GM12878 (cell line): ENCODE data around the gene A4GNT. TPM values are rescaled to one million over a fixed set of nuclear protein-coding genes. Genes with fewer than 3 reads are reported as not detected.
A peak's percentile ranks its signal among the peaks of the same experiment; 100 is the strongest.
"Not testable (repeated sequence)": the region's sequence is repeated elsewhere in the genome, so short reads cannot be mapped to it uniquely, and the experiment has no call there.

Experiments
- ATAC-seq: fragments of 200-7000 bp; cut with Tn5 transposase; 3 replicates; pipeline ENCODE4 v1.9.1; 2020; ENCODE audit warnings: mild to moderate bottlenecking, moderate library complexity
- BruUV-seq: library from RNA; stranded (reverse); fragments of 400-500 nt; replicated peaks from 2 replicates; lab custom pipeline; 2021; lab: Mats Ljungman, UMichigan
- CTCF ChIA-PET: fragments of 300-600 bp; sonication (Branson Sonifier 250); formaldehyde crosslinking; extraction: SDS; loops from one replicate; lab custom pipeline; 2021; ENCODE audit warnings: inconsistent platforms; lab: Yijun Ruan, JAX
- POLR2A ChIA-PET: fragments of 350-600 bp; formaldehyde crosslinking; extraction: SDS; loops from one replicate; lab custom pipeline; 2021; ENCODE audit warnings: inconsistent platforms; lab: Charles Lee
- RAD21 ChIA-PET: fragments of 300-600 bp; sonication (Branson Sonifier 250); formaldehyde crosslinking; loops from one replicate; lab custom pipeline; 2023; ENCODE audit warnings: antibody characterized with exemption; ENCODE audit not compliant: unreplicated experiment; lab: Charles Lee
- SMC1A ChIA-PET: fragments of 300-600 bp; sonication (Branson Sonifier 250); formaldehyde crosslinking; loops from one replicate; lab custom pipeline; 2023; ENCODE audit not compliant: unreplicated experiment, uncharacterized antibody; lab: Charles Lee
- DNase-seq: peaks from one replicate; pipeline ENCODE4 v3.0.0-alpha.2; 2011; ENCODE audit warnings: low read depth, low spot score
- FAIRE-seq: peaks from 3 replicates; lab custom pipeline; 2011; peaks lifted over from hg19 to GRCh38; lab: Jason Lieb, UNC
- H2AFZ ChIP-seq: 2 replicates; pipeline ENCODE4 v1.6.0; 2011; ENCODE audit warnings: low read depth, low read length, control low read depth; ENCODE audit not compliant: control insufficient read depth
- H3K27ac ChIP-seq: 2 replicates; pipeline ENCODE4 v1.5.1; 2011; ENCODE audit warnings: control low read depth; ENCODE audit not compliant: control insufficient read depth, insufficient read depth
- H3K27me3 ChIP-seq, 2 experiments: replicated peaks in 1 of 2; 2 replicates each; pipeline versions ENCODE4 v1.6.0 to v1.6.1; 2011; ENCODE audit warnings: low read length in 1 of 2; ENCODE audit not compliant: control insufficient read depth in 2 of 2, insufficient read depth in 2 of 2
- H3K36me3 ChIP-seq, 2 experiments: 2 replicates each; pipeline ENCODE4 v1.5.1; 2011; ENCODE audit warnings: low read length in 1 of 2; ENCODE audit not compliant: control insufficient read depth in 2 of 2, insufficient read depth in 2 of 2
- H3K4me1 ChIP-seq: 2 replicates; pipeline ENCODE4 v1.6.1; 2011; ENCODE audit warnings: mild to moderate bottlenecking, low read length, moderate library complexity, mixed read lengths; ENCODE audit not compliant: control insufficient read depth, insufficient read depth
- H3K4me2 ChIP-seq: 2 replicates; pipeline ENCODE4 v1.6.0; 2011; ENCODE audit warnings: control low read depth; ENCODE audit not compliant: control insufficient read depth, insufficient read depth
- H3K4me3 ChIP-seq: fragments of 200-600 bp; sonication (generic); 2 replicates; pipeline ENCODE4 v1.5.1; 2016
- H3K79me2 ChIP-seq: 2 replicates; pipeline ENCODE4 v1.6.0; 2011; ENCODE audit warnings: low read length; ENCODE audit not compliant: control insufficient read depth, insufficient read depth
- H3K9ac ChIP-seq: 2 replicates; pipeline ENCODE4 v1.8.0; 2011; ENCODE audit warnings: low read length, control low read depth, mixed read lengths; ENCODE audit not compliant: control insufficient read depth, insufficient read depth
- H3K9me3 ChIP-seq: replicated peaks from 3 replicates; pipeline ENCODE4 v1.5.1; 2011; ENCODE audit warnings: mild to moderate bottlenecking, low read length; ENCODE audit not compliant: control insufficient read depth, insufficient read depth
- H4K20me1 ChIP-seq: 2 replicates; pipeline ENCODE4 v1.6.0; 2011; ENCODE audit not compliant: control insufficient read depth, insufficient read depth
- FOXK2 ChIP-seq: fragments of 450-650 bp; IDR thresholded peaks from 2 replicates; pipeline ENCODE4 v1.6.1; 2017; ENCODE audit warnings: mild to moderate bottlenecking, moderate library complexity
- IRF4 ChIP-seq: IDR thresholded peaks from 2 replicates; pipeline ENCODE4 v1.6.1; 2011; ENCODE audit warnings: low read depth, low read length
- MTA2 ChIP-seq: fragments of 450-650 bp; IDR thresholded peaks from 2 replicates; pipeline ENCODE4 v1.6.1; 2016; ENCODE audit warnings: low read depth, mild to moderate bottlenecking, moderate library complexity
- NRF1 ChIP-seq: conservative IDR thresholded peaks from 2 replicates; pipeline ENCODE4 v1.6.1; 2011; ENCODE audit warnings: mild to moderate bottlenecking, low read depth, low read length, improper control_type of control experiment
- POU2F2 ChIP-seq: IDR thresholded peaks from 3 replicates; pipeline ENCODE4 v1.6.1; 2011; ENCODE audit warnings: low read depth, mild to moderate bottlenecking, low read length, borderline replicate concordance
- RAD51 ChIP-seq: fragments of 450-650 bp; IDR thresholded peaks from 2 replicates; pipeline ENCODE4 v1.6.1; 2016; ENCODE audit warnings: moderate library complexity, mild to moderate bottlenecking, inconsistent platforms
- RUNX3 ChIP-seq: IDR thresholded peaks from 2 replicates; pipeline ENCODE4 v1.6.1; 2012; ENCODE audit warnings: low read length, inconsistent platforms
- TCF3 ChIP-seq: IDR thresholded peaks from 2 replicates; pipeline ENCODE4 v1.6.1; 2012; ENCODE audit warnings: low read depth, mild to moderate bottlenecking, low read length, borderline replicate concordance; ENCODE audit not compliant: insufficient read depth
- ZSCAN29 ChIP-seq: fragments of 450-650 bp; IDR thresholded peaks from 2 replicates; pipeline ENCODE4 v1.6.1; 2017; ENCODE audit warnings: mild to moderate bottlenecking, moderate library complexity
- WGBS: methylation state at CpG from one replicate; pipeline ENCODE4 v1.1.6; 2016; ENCODE audit warnings: low lambda C conversion rate; ENCODE audit not compliant: insufficient replicate concordance, insufficient coverage; ENCODE audit errors: missing lambda C conversion rate; 5-methylcytosine and 5-hydroxymethylcytosine counted together
- in situ Hi-C: fragments of 300-500 bp; cut with MboI; formaldehyde crosslinking; loops from 9 replicates; pipeline ENCODE4 v1.14.3; 2018; ENCODE audit warnings: mixed read lengths
- intact Hi-C: fragments of 100-400 bp; cut with micrococcal nuclease; formaldehyde crosslinking; loops from one replicate; pipeline ENCODE4 v1.14.2; 2022; ENCODE audit not compliant: unreplicated experiment
- polyA plus RNA-seq, 11 experiments: library from polyadenylated mRNA; depleted of rRNA in 4 of 11; unstranded in 6 of 11; stranded (reverse) in 5 of 11; fragments of >200 nt; fragmentation: Nextera tagmentation in 4 of 11; fragmentation: Illumina TruSeq in 1 of 11; extraction: Ambion mirVana in 4 of 11; extraction: Trizol in 1 of 11; gene quantifications; 1 replicate in 1 of 11; 2 replicates in 10 of 11; pipeline versions ENCODE4 v1.2.1 to v1.2.3, GENCODE V29; 2011 to 2016; ENCODE audit warnings: inconsistent platforms in 2 of 11, missing spikeins in 2 of 11, low read depth in 1 of 11
- total RNA-seq, 4 experiments: library from RNA; depleted of rRNA in 3 of 4; stranded (reverse); fragments of >200 nt in 3 of 4; fragmentation: Illumina TruSeq in 1 of 4; extraction: Trizol in 1 of 4; gene quantifications; 2 replicates each; pipeline versions ENCODE4 v1.2.1 to v1.2.3, GENCODE V29; 2013 to 2021
- TF ChIP-seq, protein P1 (sequence below): fragments of 450-650 bp; IDR thresholded peaks from 2 replicates; pipeline ENCODE4 v1.6.1; 2018; ENCODE audit warnings: mild to moderate bottlenecking, low read depth, moderate library complexity; ENCODE audit not compliant: partially characterized antibody
- TF ChIP-seq, protein P2 (sequence below), 3 experiments: IDR thresholded peaks in 2 of 3; conservative IDR thresholded peaks in 1 of 3; 2 replicates each; pipeline ENCODE4 v1.5.1; 2011; ENCODE audit warnings: low read depth in 3 of 3, low read length in 3 of 3, mild to moderate bottlenecking in 3 of 3, control low read depth in 2 of 3, moderate library complexity in 2 of 3, inconsistent platforms in 1 of 3, mixed read lengths in 1 of 3; ENCODE audit not compliant: control insufficient read depth in 2 of 3, insufficient read depth in 1 of 3; ENCODE audit errors: extremely low read depth in 1 of 3

The A4GNT gene
- total and polyA plus RNA-seq, 10 of the 15 experiments (the other 5 are each of a cell fraction or from before 2014, with no cell fraction given) = not detected

GRCh38 chr3:138101351-138101940 lies 30.7 kb downstream of the A4GNT start:
- FAIRE-seq, intact Hi-C loops, H3K4me3 ChIP-seq: not testable (repeated sequence)

GRCh38 chr3:138099417-138099816 lies 32.8 kb downstream of the A4GNT start:
- Histone ChIP-seq H3K4me1 (no peaks in the 10 kb centered on the region), H3K9ac (no peak overlapping the region), H4K20me1 (no peaks in the 10 kb centered on the region), H3K27me3 (no peaks in the 10 kb centered on the region; a peak in 1 of 4 replicates), H3K4me3 (no peak overlapping the region), H3K79me2 (no peaks in the 10 kb centered on the region), H3K4me2 (no peak overlapping the region), H3K9me3 (no peaks in the 10 kb centered on the region), H3K36me3 (no peaks in the 10 kb centered on the region), H2AFZ (no peak overlapping the region), H3K27ac (no peak overlapping the region)
- DNase-seq (no peak), ATAC-seq (no peak), FAIRE-seq (no peak)
- ChIA-PET SMC1A (interaction anchor here (1.4 kb wide), 1 partner anchor 33 kb away, joined by 3 read pairs; no protein-coding TSS in a partner anchor), RAD21 (no interaction called here), POLR2A (no interaction called here), CTCF (no interaction called here)
- in situ Hi-C loops (no loop called here), intact Hi-C loops (no loop called here)
- no TSS peak for BruUV-seq
- TF ChIP-seq MTA2 = no peak
- TF ChIP-seq POU2F2 = no peak
- TF ChIP-seq ZSCAN29 = no peak
- TF ChIP-seq NRF1 = no peak
- no peak for TF ChIP-seq RUNX3
- TF ChIP-seq IRF4 = no peak
- TF ChIP-seq RAD51 = no peak
- TF ChIP-seq, protein P1, sequence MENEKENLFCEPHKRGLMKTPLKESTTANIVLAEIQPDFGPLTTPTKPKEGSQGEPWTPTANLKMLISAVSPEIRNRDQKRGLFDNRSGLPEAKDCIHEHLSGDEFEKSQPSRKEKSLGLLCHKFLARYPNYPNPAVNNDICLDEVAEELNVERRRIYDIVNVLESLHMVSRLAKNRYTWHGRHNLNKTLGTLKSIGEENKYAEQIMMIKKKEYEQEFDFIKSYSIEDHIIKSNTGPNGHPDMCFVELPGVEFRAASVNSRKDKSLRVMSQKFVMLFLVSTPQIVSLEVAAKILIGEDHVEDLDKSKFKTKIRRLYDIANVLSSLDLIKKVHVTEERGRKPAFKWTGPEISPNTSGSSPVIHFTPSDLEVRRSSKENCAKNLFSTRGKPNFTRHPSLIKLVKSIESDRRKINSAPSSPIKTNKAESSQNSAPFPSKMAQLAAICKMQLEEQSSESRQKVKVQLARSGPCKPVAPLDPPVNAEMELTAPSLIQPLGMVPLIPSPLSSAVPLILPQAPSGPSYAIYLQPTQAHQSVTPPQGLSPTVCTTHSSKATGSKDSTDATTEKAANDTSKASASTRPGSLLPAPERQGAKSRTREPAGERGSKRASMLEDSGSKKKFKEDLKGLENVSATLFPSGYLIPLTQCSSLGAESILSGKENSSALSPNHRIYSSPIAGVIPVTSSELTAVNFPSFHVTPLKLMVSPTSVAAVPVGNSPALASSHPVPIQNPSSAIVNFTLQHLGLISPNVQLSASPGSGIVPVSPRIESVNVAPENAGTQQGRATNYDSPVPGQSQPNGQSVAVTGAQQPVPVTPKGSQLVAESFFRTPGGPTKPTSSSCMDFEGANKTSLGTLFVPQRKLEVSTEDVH = no peak
- no peak for TF ChIP-seq FOXK2
- no peak for TF ChIP-seq TCF3

More at GRCh38 chr3:138101351-138101940, 30.7 kb downstream of the A4GNT start:
- H3K4me2 ChIP-seq, DNase-seq, H3K4me1 ChIP-seq, H3K27me3 ChIP-seq, H3K79me2 ChIP-seq, H3K9me3 ChIP-seq, H2AFZ ChIP-seq, H3K27ac ChIP-seq, in situ Hi-C loops, RAD21 ChIA-PET, SMC1A ChIA-PET, POLR2A ChIA-PET, H3K36me3 ChIP-seq, H3K9ac ChIP-seq, BruUV-seq, H4K20me1 ChIP-seq, ATAC-seq: not testable (repeated sequence)
- 34% methylated on average over 22 of the region's 22 CpGs for WGBS
- CTCF ChIA-PET = interaction anchor here (0.6 to 1.4 kb wide), 4 partner anchors 11 to 32 kb away, joined by 3 to 4 read pairs (median 4); no protein-coding TSS in a partner anchor
- TF ChIP-seq, protein P2, sequence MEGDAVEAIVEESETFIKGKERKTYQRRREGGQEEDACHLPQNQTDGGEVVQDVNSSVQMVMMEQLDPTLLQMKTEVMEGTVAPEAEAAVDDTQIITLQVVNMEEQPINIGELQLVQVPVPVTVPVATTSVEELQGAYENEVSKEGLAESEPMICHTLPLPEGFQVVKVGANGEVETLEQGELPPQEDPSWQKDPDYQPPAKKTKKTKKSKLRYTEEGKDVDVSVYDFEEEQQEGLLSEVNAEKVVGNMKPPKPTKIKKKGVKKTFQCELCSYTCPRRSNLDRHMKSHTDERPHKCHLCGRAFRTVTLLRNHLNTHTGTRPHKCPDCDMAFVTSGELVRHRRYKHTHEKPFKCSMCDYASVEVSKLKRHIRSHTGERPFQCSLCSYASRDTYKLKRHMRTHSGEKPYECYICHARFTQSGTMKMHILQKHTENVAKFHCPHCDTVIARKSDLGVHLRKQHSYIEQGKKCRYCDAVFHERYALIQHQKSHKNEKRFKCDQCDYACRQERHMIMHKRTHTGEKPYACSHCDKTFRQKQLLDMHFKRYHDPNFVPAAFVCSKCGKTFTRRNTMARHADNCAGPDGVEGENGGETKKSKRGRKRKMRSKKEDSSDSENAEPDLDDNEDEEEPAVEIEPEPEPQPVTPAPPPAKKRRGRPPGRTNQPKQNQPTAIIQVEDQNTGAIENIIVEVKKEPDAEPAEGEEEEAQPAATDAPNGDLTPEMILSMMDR (IDR thresholded peaks at IDR 0.05 in 2 of 3, conservative IDR thresholded peaks at IDR 0.05 in 1 of 3; ENCODE audit: control insufficient read depth in 2 of 3, extremely low read depth in 1 of 3, insufficient read depth in 1 of 3, low read depth in 3 of 3, low read length in 3 of 3) = peak in 1 of 3 experiments; percentile 18; a peak in 1 of 6 replicates
